ENCODE measurements around the gene IGSF11.
"Not testable (repeated sequence)": the region's sequence is repeated elsewhere in the genome, so short reads cannot be mapped to it uniquely, and the experiment has no call there.

IGSF11 gene

GRCh38 chr3:118884748-118885206 lies 149.9 kb downstream of the IGSF11 start:
- H3K36me3 ChIP-seq (ENCODE audit: control insufficient read depth, insufficient read depth, low read length) = no peaks in the 10 kb centered on the region
- peak; percentile 78 for TF ChIP-seq CTCF (IDR thresholded peaks at IDR 0.05)
- no peaks in the 10 kb centered on the region for H3K4me1 ChIP-seq
- no peak overlapping the region for H3K4me3 ChIP-seq (ENCODE audit: low read depth, low read length)
- H3K79me2 ChIP-seq = no peaks in the 10 kb centered on the region
- H2AFZ ChIP-seq = no peak overlapping the region
- H3K27ac ChIP-seq = no peak overlapping the region
- no peaks in the 10 kb centered on the region for H3K27me3 ChIP-seq (ENCODE audit: control insufficient read depth, insufficient read depth, low read length)
- H3K9ac ChIP-seq = no peak overlapping the region
- H3K4me2 ChIP-seq (ENCODE audit: low read length) = no peak overlapping the region
- H3K9me3 ChIP-seq (ENCODE audit: control insufficient read depth, low read length) = no peaks in the 10 kb centered on the region

GRCh38 chr3:118882353-118882947 lies 152.2 kb downstream of the IGSF11 start:
- Histone ChIP-seq H2AFZ (no peak overlapping the region), H3K4me2 (ENCODE audit: low read length) (no peak overlapping the region), H3K9me3 (ENCODE audit: control insufficient read depth, low read length) (no peaks in the 10 kb centered on the region), H3K27ac (no peak overlapping the region), H3K79me2 (no peaks in the 10 kb centered on the region), H3K9ac (no peak overlapping the region), H3K4me3 (ENCODE audit: low read depth, low read length) (no peak overlapping the region), H3K36me3 (ENCODE audit: control insufficient read depth, insufficient read depth, low read length) (no peaks in the 10 kb centered on the region), H3K27me3 (ENCODE audit: control insufficient read depth, insufficient read depth, low read length) (no peaks in the 10 kb centered on the region), H3K4me1 (no peaks in the 10 kb centered on the region)
- peak; percentile 84 for TF ChIP-seq CTCF (IDR thresholded peaks at IDR 0.05)

GRCh38 chr3:118868051-118868450 lies 166.6 kb downstream of the IGSF11 start:
- H2AFZ ChIP-seq = no peak overlapping the region

GRCh38 chr3:118863731-118864322 lies 170.8 kb downstream of the IGSF11 start:
- Histone ChIP-seq H3K9ac (no peak overlapping the region), H3K27ac (no peak overlapping the region), H2AFZ (no peak overlapping the region), H3K4me1 (no peaks in the 10 kb centered on the region), H3K27me3 (ENCODE audit: control insufficient read depth, insufficient read depth, low read length) (no peaks in the 10 kb centered on the region), H3K79me2 (no peaks in the 10 kb centered on the region), H3K4me2 (ENCODE audit: low read length) (no peak overlapping the region), H3K4me3 (ENCODE audit: low read depth, low read length) (no peak overlapping the region), H3K9me3 (ENCODE audit: control insufficient read depth, low read length) (no peaks in the 10 kb centered on the region), H3K36me3 (ENCODE audit: control insufficient read depth, insufficient read depth, low read length) (no peaks in the 10 kb centered on the region)
- TF ChIP-seq CTCF (IDR thresholded peaks at IDR 0.05) = no peak

More at GRCh38 chr3:118868051-118868450, 166.6 kb downstream of the IGSF11 start:
- Histone ChIP-seq H3K27me3 (ENCODE audit: control insufficient read depth, insufficient read depth, low read length) (no peaks in the 10 kb centered on the region), H3K4me1 (no peaks in the 10 kb centered on the region), H3K36me3 (ENCODE audit: control insufficient read depth, insufficient read depth, low read length) (no peaks in the 10 kb centered on the region), H3K79me2 (no peaks in the 10 kb centered on the region), H3K9ac (no peak overlapping the region), H3K9me3 (ENCODE audit: control insufficient read depth, low read length) (no peaks in the 10 kb centered on the region), H3K4me3 (ENCODE audit: low read depth, low read length) (no peak overlapping the region), H3K4me2 (ENCODE audit: low read length) (no peak overlapping the region), H3K27ac (no peak overlapping the region)
- no peak for TF ChIP-seq CTCF (IDR thresholded peaks at IDR 0.05)

- H2AFZ ChIP-seq = no peak overlapping the region
- no peak overlapping the region for H3K27ac ChIP-seq
- H3K79me2 ChIP-seq = no peaks in the 10 kb centered on the region
- H3K36me3 ChIP-seq (ENCODE audit: control insufficient read depth, insufficient read depth, low read length) = no peaks in the 10 kb centered on the region
- no peak overlapping the region for H3K4me3 ChIP-seq (ENCODE audit: low read depth, low read length)
- H3K9me3 ChIP-seq (ENCODE audit: control insufficient read depth, low read length) = no peaks in the 10 kb centered on the region
- no peaks in the 10 kb centered on the region for H3K4me1 ChIP-seq
- H3K4me2 ChIP-seq (ENCODE audit: low read length) = no peak overlapping the region
- H3K9ac ChIP-seq = no peak overlapping the region
- no peak for TF ChIP-seq CTCF (IDR thresholded peaks at IDR 0.05)
- H3K27me3 ChIP-seq (ENCODE audit: control insufficient read depth, insufficient read depth, low read length) = no peaks in the 10 kb centered on the region
Observed at GRCh38 chr3:118859950-118860349, 174.7 kb downstream of the IGSF11 start.

GRCh38 chr3:118851466-118852193 lies 183.0 kb downstream of the IGSF11 start:
- not testable (repeated sequence) for H3K4me3 ChIP-seq (ENCODE audit: low read depth, low read length); H2AFZ ChIP-seq; H3K36me3 ChIP-seq (ENCODE audit: control insufficient read depth, insufficient read depth, low read length); H3K79me2 ChIP-seq; H3K27me3 ChIP-seq (ENCODE audit: control insufficient read depth, insufficient read depth, low read length); H3K9me3 ChIP-seq (ENCODE audit: control insufficient read depth, low read length); H3K4me1 ChIP-seq; H3K9ac ChIP-seq; H3K4me2 ChIP-seq (ENCODE audit: low read length); H3K27ac ChIP-seq

Measured in parathyroid adenoma (tissue), 2 donors.